Measurements from ENCODE around the gene PI4KB.

The PI4KB gene

DNA sequence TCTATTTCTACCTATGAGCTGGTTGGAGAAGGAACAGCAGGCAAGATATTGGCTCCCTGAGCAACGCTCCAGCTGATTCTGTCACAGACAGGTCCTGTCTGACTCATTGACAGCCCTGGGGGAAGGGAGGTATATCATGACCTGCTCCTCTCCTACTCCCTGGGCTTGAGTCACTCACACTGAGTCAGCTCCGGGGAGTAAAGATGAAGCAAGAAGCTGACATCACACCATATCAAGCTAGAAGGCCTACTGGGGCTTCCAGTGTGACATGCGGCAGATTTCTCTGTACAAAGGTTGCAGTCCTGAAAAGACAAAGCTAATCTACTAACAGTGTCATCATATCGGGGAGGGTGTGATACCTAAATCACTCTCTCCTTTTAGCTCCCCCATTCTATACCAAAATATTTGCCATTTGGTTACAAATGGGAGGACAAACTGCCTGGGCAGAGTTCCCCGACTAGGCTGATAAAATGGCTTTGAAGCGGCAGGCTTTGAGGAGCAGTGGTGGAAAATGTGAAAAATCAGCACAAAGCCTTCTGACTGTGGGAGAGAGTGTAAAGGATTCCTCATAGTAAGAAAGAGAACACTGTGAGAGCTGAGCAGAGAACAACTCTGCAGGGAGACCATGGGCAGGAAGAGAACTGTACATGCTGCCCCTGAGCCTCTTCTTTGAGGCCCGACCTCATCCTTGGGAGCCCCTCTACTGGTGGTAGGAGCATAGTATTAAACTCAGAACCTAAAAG, 15.5 kb downstream of the PI4KB start (continued):
- TF ChIP-seq, protein P1, sequence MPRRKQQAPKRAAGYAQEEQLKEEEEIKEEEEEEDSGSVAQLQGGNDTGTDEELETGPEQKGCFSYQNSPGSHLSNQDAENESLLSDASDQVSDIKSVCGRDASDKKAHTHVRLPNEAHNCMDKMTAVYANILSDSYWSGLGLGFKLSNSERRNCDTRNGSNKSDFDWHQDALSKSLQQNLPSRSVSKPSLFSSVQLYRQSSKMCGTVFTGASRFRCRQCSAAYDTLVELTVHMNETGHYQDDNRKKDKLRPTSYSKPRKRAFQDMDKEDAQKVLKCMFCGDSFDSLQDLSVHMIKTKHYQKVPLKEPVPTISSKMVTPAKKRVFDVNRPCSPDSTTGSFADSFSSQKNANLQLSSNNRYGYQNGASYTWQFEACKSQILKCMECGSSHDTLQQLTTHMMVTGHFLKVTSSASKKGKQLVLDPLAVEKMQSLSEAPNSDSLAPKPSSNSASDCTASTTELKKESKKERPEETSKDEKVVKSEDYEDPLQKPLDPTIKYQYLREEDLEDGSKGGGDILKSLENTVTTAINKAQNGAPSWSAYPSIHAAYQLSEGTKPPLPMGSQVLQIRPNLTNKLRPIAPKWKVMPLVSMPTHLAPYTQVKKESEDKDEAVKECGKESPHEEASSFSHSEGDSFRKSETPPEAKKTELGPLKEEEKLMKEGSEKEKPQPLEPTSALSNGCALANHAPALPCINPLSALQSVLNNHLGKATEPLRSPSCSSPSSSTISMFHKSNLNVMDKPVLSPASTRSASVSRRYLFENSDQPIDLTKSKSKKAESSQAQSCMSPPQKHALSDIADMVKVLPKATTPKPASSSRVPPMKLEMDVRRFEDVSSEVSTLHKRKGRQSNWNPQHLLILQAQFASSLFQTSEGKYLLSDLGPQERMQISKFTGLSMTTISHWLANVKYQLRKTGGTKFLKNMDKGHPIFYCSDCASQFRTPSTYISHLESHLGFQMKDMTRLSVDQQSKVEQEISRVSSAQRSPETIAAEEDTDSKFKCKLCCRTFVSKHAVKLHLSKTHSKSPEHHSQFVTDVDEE (CRISPR knock-in tag; IDR thresholded peaks at IDR 0.05) = no peak
- no peak for TF ChIP-seq RARB (CRISPR knock-in tag; IDR thresholded peaks at IDR 0.05)
- no peak for TF ChIP-seq ISL1 (CRISPR knock-in tag; IDR thresholded peaks at IDR 0.05)

DNA sequence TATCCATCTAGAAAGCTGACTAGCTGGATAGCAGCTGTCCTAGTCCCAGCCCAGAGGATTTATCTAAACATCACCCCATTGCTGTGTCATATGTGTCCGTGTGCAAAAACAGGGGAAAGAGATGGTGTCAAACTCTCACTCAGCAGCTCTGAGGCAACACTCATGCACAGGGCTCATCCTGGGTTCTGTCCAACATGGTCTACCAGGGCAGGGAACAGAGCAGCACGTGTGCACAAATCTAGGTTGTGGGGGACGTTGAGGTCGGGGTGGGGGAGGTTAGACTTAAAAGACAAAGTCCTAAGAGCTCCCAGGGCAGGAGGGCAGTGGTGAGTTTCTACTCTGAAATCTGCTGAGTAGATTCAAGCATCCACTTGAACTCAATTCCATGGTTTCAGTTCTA, 16.2 kb downstream of the PI4KB start:
- TF ChIP-seq OSR1 (CRISPR knock-in tag; IDR thresholded peaks at IDR 0.05) = no peak
- ATAC-seq = no peak

DNA sequence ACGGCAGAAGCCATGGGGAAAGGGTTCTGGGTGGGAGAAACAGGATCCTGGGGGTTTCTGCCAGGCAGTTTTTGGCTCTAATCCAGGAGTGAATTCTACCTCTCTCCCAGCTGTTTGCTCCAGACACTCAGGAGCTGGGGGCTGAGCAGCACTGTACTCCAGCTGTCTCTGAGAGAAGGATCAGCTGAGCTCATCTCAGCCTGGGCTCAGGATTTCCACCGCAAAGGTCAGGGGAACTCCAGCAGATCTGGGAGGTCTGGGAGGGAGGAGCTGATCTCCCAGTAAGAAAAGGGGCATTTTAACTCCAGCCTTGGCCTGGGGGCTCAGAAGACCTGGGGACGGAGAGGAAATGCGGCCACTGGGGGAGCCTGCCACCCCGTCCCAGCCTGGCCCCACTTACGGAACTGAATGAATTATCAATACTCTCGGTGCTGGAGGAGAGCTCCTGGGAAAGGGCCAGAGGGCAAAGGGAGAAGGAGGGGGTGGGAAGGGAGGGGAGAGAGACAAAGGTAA, 17.3 kb downstream of the PI4KB start:
- TF ChIP-seq, protein P2, sequence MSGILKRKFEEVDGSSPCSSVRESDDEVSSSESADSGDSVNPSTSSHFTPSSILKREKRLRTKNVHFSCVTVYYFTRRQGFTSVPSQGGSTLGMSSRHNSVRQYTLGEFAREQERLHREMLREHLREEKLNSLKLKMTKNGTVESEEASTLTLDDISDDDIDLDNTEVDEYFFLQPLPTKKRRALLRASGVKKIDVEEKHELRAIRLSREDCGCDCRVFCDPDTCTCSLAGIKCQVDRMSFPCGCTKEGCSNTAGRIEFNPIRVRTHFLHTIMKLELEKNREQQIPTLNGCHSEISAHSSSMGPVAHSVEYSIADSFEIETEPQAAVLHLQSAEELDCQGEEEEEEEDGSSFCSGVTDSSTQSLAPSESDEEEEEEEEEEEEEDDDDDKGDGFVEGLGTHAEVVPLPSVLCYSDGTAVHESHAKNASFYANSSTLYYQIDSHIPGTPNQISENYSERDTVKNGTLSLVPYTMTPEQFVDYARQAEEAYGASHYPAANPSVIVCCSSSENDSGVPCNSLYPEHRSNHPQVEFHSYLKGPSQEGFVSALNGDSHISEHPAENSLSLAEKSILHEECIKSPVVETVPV (CRISPR knock-in tag; IDR thresholded peaks at IDR 0.05) = no peak
- no peak for TF ChIP-seq ZNF70 (CRISPR knock-in tag; IDR thresholded peaks at IDR 0.05)
- TF ChIP-seq, protein P3, sequence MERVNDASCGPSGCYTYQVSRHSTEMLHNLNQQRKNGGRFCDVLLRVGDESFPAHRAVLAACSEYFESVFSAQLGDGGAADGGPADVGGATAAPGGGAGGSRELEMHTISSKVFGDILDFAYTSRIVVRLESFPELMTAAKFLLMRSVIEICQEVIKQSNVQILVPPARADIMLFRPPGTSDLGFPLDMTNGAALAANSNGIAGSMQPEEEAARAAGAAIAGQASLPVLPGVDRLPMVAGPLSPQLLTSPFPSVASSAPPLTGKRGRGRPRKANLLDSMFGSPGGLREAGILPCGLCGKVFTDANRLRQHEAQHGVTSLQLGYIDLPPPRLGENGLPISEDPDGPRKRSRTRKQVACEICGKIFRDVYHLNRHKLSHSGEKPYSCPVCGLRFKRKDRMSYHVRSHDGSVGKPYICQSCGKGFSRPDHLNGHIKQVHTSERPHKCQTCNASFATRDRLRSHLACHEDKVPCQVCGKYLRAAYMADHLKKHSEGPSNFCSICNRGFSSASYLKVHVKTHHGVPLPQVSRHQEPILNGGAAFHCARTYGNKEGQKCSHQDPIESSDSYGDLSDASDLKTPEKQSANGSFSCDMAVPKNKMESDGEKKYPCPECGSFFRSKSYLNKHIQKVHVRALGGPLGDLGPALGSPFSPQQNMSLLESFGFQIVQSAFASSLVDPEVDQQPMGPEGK (CRISPR knock-in tag; IDR thresholded peaks at IDR 0.05; ENCODE audit: borderline replicate concordance) = no peak
- TF ChIP-seq ARNTL (CRISPR knock-in tag; IDR thresholded peaks at IDR 0.05; ENCODE audit: borderline replicate concordance, low read depth) = no peak
- TF ChIP-seq ESRRG (CRISPR knock-in tag; IDR thresholded peaks at IDR 0.05) = no peak
- no peak for TF ChIP-seq ZC3H10 (CRISPR knock-in tag; IDR thresholded peaks at IDR 0.05)
- TF ChIP-seq GLIS3 (CRISPR knock-in tag; IDR thresholded peaks at IDR 0.05) = no peak
- TF ChIP-seq, protein P1 (CRISPR knock-in tag; IDR thresholded peaks at IDR 0.05) = no peak
- TF ChIP-seq, protein P4, sequence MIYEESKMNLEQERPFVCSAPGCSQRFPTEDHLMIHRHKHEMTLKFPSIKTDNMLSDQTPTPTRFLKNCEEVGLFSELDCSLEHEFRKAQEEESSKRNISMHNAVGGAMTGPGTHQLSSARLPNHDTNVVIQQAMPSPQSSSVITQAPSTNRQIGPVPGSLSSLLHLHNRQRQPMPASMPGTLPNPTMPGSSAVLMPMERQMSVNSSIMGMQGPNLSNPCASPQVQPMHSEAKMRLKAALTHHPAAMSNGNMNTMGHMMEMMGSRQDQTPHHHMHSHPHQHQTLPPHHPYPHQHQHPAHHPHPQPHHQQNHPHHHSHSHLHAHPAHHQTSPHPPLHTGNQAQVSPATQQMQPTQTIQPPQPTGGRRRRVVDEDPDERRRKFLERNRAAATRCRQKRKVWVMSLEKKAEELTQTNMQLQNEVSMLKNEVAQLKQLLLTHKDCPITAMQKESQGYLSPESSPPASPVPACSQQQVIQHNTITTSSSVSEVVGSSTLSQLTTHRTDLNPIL (CRISPR knock-in tag; IDR thresholded peaks at IDR 0.05; ENCODE audit: low read depth) = no peak
- TF ChIP-seq BACH2 (CRISPR knock-in tag; IDR thresholded peaks at IDR 0.05; ENCODE audit: borderline replicate concordance) = no peak
- no peak for TF ChIP-seq PPARA (CRISPR knock-in tag; IDR thresholded peaks at IDR 0.05; ENCODE audit: borderline replicate concordance)
- TF ChIP-seq CSDC2 (CRISPR knock-in tag; IDR thresholded peaks at IDR 0.05) = no peak
- no peak for TF ChIP-seq OSR1 (CRISPR knock-in tag; IDR thresholded peaks at IDR 0.05)
- ATAC-seq = no peak

DNA sequence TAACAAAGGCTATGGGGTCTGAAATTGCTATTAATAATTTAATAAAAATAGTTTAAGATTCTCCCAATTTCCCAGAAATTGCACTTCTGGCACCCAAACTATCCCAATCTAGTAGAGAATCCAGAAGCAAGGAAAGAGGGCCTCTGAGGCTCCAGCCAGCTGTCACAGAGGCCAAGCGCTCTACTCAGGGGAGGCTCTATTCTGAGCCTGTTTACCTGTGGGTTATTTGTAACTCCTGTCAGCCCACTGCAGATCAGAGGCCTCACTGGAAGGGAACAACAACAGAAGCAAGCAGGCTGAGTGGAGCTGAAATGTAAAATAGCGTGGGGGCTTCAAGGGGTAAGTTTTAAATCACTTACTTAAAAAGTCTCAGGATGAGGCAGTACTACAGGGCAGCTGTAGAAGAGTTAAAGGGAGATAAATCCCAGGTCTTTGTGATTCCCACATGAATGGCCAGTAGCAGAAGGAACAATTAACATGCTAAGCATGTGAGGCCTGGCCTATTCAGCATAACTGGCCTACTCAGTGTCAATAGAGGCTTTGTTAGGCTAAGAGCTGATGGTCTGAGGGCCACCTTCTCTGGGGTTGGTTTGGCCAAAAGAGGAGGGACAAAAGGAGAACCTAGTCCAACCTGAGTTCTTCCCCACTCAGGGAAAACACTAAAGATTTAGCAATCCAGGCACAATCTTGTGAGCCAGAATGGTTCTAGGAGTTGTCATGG, 32.3 kb downstream of the PI4KB start:
- ATAC-seq = no peak
- TF ChIP-seq, protein P5, sequence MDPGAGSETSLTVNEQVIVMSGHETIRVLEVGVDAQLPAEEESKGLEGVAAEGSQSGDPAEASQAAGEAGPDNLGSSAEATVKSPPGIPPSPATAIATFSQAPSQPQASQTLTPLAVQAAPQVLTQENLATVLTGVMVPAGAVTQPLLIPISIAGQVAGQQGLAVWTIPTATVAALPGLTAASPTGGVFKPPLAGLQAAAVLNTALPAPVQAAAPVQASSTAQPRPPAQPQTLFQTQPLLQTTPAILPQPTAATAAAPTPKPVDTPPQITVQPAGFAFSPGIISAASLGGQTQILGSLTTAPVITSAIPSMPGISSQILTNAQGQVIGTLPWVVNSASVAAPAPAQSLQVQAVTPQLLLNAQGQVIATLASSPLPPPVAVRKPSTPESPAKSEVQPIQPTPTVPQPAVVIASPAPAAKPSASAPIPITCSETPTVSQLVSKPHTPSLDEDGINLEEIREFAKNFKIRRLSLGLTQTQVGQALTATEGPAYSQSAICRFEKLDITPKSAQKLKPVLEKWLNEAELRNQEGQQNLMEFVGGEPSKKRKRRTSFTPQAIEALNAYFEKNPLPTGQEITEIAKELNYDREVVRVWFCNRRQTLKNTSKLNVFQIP (CRISPR knock-in tag; IDR thresholded peaks at IDR 0.05; ENCODE audit: borderline replicate concordance, low read depth) = no peak
- TF ChIP-seq SNAI2 (CRISPR knock-in tag; IDR thresholded peaks at IDR 0.05) (no peak), ESRRG (CRISPR knock-in tag; IDR thresholded peaks at IDR 0.05) (no peak), ZNF565 (CRISPR knock-in tag; conservative IDR thresholded peaks at IDR 0.05; ENCODE audit: low read depth) (no peak), OSR1 (CRISPR knock-in tag; IDR thresholded peaks at IDR 0.05) (no peak), TOX (CRISPR knock-in tag; IDR thresholded peaks at IDR 0.05; ENCODE audit: borderline replicate concordance) (no peak), ZC3H10 (CRISPR knock-in tag; IDR thresholded peaks at IDR 0.05) (no peak), ZNF8 (CRISPR knock-in tag; IDR thresholded peaks at IDR 0.05) (no peak)
- TF ChIP-seq, protein P2 (CRISPR knock-in tag; IDR thresholded peaks at IDR 0.05) = no peak
